ENCODE results near the gene HIRIP3.

Gene HIRIP3

GRCh38 chr16:30027588-30028437 is 32.4 kb upstream of the HIRIP3 start:
- no peak for ATAC-seq
- TF ChIP-seq BACH2 (CRISPR knock-in tag; IDR thresholded peaks at IDR 0.05; ENCODE audit: borderline replicate concordance) = no peak
- TF ChIP-seq ZNF8 (CRISPR knock-in tag; IDR thresholded peaks at IDR 0.05) = no peak
- no peak for TF ChIP-seq ESRRG (CRISPR knock-in tag; IDR thresholded peaks at IDR 0.05)
- no peak for TF ChIP-seq CSDC2 (CRISPR knock-in tag; IDR thresholded peaks at IDR 0.05)
- no peak for TF ChIP-seq ZNF565 (CRISPR knock-in tag; conservative IDR thresholded peaks at IDR 0.05; ENCODE audit: low read depth)

GRCh38 chr16:30026449-30026848 is 31.0 kb upstream of the HIRIP3 start:
- TF ChIP-seq CSRNP3 (CRISPR knock-in tag; IDR thresholded peaks at IDR 0.05) (no peak), ESRRG (CRISPR knock-in tag; IDR thresholded peaks at IDR 0.05) (no peak), ISL1 (CRISPR knock-in tag; IDR thresholded peaks at IDR 0.05) (no peak), TCF4 (CRISPR knock-in tag; IDR thresholded peaks at IDR 0.05; ENCODE audit: borderline replicate concordance) (no peak), TOX (CRISPR knock-in tag; IDR thresholded peaks at IDR 0.05; ENCODE audit: borderline replicate concordance) (no peak), ZNF70 (CRISPR knock-in tag; IDR thresholded peaks at IDR 0.05) (no peak), CREB5 (CRISPR knock-in tag; IDR thresholded peaks at IDR 0.05; ENCODE audit: low read depth) (no peak), SNAI2 (CRISPR knock-in tag; IDR thresholded peaks at IDR 0.05) (no peak), ZNF8 (CRISPR knock-in tag; IDR thresholded peaks at IDR 0.05) (no peak), BACH2 (CRISPR knock-in tag; IDR thresholded peaks at IDR 0.05; ENCODE audit: borderline replicate concordance) (no peak), CSDC2 (CRISPR knock-in tag; IDR thresholded peaks at IDR 0.05) (no peak), OSR1 (CRISPR knock-in tag; IDR thresholded peaks at IDR 0.05) (no peak), ZNF565 (CRISPR knock-in tag; conservative IDR thresholded peaks at IDR 0.05; ENCODE audit: low read depth) (no peak)
- TF ChIP-seq, protein P1, sequence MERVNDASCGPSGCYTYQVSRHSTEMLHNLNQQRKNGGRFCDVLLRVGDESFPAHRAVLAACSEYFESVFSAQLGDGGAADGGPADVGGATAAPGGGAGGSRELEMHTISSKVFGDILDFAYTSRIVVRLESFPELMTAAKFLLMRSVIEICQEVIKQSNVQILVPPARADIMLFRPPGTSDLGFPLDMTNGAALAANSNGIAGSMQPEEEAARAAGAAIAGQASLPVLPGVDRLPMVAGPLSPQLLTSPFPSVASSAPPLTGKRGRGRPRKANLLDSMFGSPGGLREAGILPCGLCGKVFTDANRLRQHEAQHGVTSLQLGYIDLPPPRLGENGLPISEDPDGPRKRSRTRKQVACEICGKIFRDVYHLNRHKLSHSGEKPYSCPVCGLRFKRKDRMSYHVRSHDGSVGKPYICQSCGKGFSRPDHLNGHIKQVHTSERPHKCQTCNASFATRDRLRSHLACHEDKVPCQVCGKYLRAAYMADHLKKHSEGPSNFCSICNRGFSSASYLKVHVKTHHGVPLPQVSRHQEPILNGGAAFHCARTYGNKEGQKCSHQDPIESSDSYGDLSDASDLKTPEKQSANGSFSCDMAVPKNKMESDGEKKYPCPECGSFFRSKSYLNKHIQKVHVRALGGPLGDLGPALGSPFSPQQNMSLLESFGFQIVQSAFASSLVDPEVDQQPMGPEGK (CRISPR knock-in tag; IDR thresholded peaks at IDR 0.05; ENCODE audit: borderline replicate concordance) = no peak
- no peak for ATAC-seq

GRCh38 chr16:30025574-30025973 is 30.2 kb upstream of the HIRIP3 start:
- TF ChIP-seq ESRRG (CRISPR knock-in tag; IDR thresholded peaks at IDR 0.05) (no peak), PPARA (CRISPR knock-in tag; IDR thresholded peaks at IDR 0.05; ENCODE audit: borderline replicate concordance) (no peak), TSHZ2 (CRISPR knock-in tag; IDR thresholded peaks at IDR 0.05) (no peak), ZNF565 (CRISPR knock-in tag; conservative IDR thresholded peaks at IDR 0.05; ENCODE audit: low read depth) (no peak), ZFP30 (CRISPR knock-in tag; IDR thresholded peaks at IDR 0.05) (no peak), ZNF70 (CRISPR knock-in tag; IDR thresholded peaks at IDR 0.05) (no peak), RARB (CRISPR knock-in tag; IDR thresholded peaks at IDR 0.05) (no peak), ARNTL (CRISPR knock-in tag; IDR thresholded peaks at IDR 0.05; ENCODE audit: borderline replicate concordance, low read depth) (no peak), TCF4 (CRISPR knock-in tag; IDR thresholded peaks at IDR 0.05; ENCODE audit: borderline replicate concordance) (no peak), CREB5 (CRISPR knock-in tag; IDR thresholded peaks at IDR 0.05; ENCODE audit: low read depth) (no peak)
- ATAC-seq = no peak
